Hepatocyte (in vitro differentiated cells): ENCODE measurements around the gene NPC1. TPM values are rescaled to one million over a fixed set of nuclear protein-coding genes. Genes with fewer than 3 reads are reported as not detected.
A peak's percentile ranks its signal among the peaks of the same experiment; 100 is the strongest.

Source experiments
- DNase-seq: peaks from one replicate; pipeline ENCODE4 v3.0.0-alpha.2; 2016; ENCODE audit warnings: low spot score
- H2AFZ ChIP-seq: fragments of 200-600 bp; sonication (generic); 2 replicates; pipeline ENCODE4 v1.6.0; 2016; ENCODE audit warnings: antibody characterized with exemption, mild to moderate bottlenecking
- H3K27ac ChIP-seq: fragments of 200-600 bp; sonication (generic); 2 replicates; pipeline ENCODE4 v1.5.1; 2016; ENCODE audit warnings: mild to moderate bottlenecking
- H3K27me3 ChIP-seq: fragments of 200-600 bp; sonication (generic); 2 replicates; pipeline ENCODE4 v1.6.1; 2016
- H3K36me3 ChIP-seq: fragments of 200-600 bp; sonication (generic); replicated peaks from 2 replicates; pipeline ENCODE4 v1.5.1; 2016; ENCODE audit warnings: low read depth; ENCODE audit not compliant: insufficient read depth
- H3K4me1 ChIP-seq: fragments of 200-600 bp; sonication (generic); 2 replicates; pipeline ENCODE4 v1.5.1; 2016; ENCODE audit warnings: mild to moderate bottlenecking, moderate library complexity; ENCODE audit not compliant: insufficient read depth
- H3K4me2 ChIP-seq: fragments of 200-600 bp; sonication (generic); 2 replicates; pipeline ENCODE4 v1.6.0; 2016
- H3K4me3 ChIP-seq: fragments of 200-600 bp; sonication (generic); 2 replicates; pipeline ENCODE4 v1.5.1; 2016; ENCODE audit warnings: mild to moderate bottlenecking
- H3K79me2 ChIP-seq: fragments of 200-600 bp; sonication (generic); 2 replicates; pipeline ENCODE4 v1.6.0; 2017; ENCODE audit warnings: mild to moderate bottlenecking
- H3K9me2 ChIP-seq: fragments of 200-600 bp; sonication (generic); replicated peaks from 2 replicates; pipeline ENCODE4 v1.6.0; 2017; ENCODE audit warnings: mild to moderate bottlenecking; ENCODE audit not compliant: insufficient read depth
- H3K9me3 ChIP-seq: fragments of 200-600 bp; sonication (generic); 2 replicates; pipeline ENCODE4 v1.5.1; 2016; ENCODE audit warnings: low read depth, mild to moderate bottlenecking
- H4K20me1 ChIP-seq: fragments of 200-600 bp; sonication (generic); 2 replicates; pipeline ENCODE4 v1.6.0; 2016; ENCODE audit warnings: mild to moderate bottlenecking; ENCODE audit not compliant: insufficient read depth, poor library complexity, severe bottlenecking
- CTCF ChIP-seq: fragments of 200-600 bp; sonication (generic); IDR thresholded peaks from 2 replicates; pipeline ENCODE4 v1.5.1; 2016; ENCODE audit warnings: antibody characterized with exemption, mild to moderate bottlenecking; ENCODE audit not compliant: poor library complexity
- EZH2 ChIP-seq: fragments of 200-600 bp; sonication (generic); IDR thresholded peaks from 2 replicates; pipeline ENCODE4 v1.6.1; 2016; ENCODE audit warnings: antibody characterized with exemption, mild to moderate bottlenecking, borderline replicate concordance
- EZH2phosphoT487 ChIP-seq: fragments of 200-600 bp; sonication (generic); IDR thresholded peaks from one replicate; pipeline ENCODE4 v1.6.1; 2018; ENCODE audit warnings: antibody characterized with exemption, mild to moderate bottlenecking, low read depth, moderate library complexity; ENCODE audit not compliant: unreplicated experiment, severe bottlenecking
- WGBS: methylation state at CpG from one replicate; pipeline ENCODE4 v1.1.6; 2016; ENCODE audit warnings: low lambda C conversion rate; ENCODE audit errors: missing lambda C conversion rate; 5-methylcytosine and 5-hydroxymethylcytosine counted together
- polyA plus RNA-seq: library from polyadenylated mRNA; unstranded; fragments of >200 nt; fragmentation: Nextera tagmentation; extraction: Ambion mirVana; gene quantifications from 2 replicates; pipeline ENCODE4 v1.2.1, GENCODE V29; 2016
- total RNA-seq: library from RNA; depleted of rRNA; stranded (reverse); fragments of >200 nt; gene quantifications from 2 replicates; pipeline ENCODE4 v1.2.3, GENCODE V29; 2014

The NPC1 gene
- total and polyA plus RNA-seq, 2 experiments from 2014 or later = 54.0 to 77.2 TPM

- Histone ChIP-seq H4K20me1 (no peaks in the 10 kb centered on the region), H3K36me3 (no peaks in the 10 kb centered on the region), H3K9me2 (no peaks in the 10 kb centered on the region), H3K4me2 (peak overlapping the region; percentile 87), H3K4me3 (peak overlapping the region; percentile 34), H3K4me1 (peaks cover 27% of the 10 kb centered on the region), H3K27me3 (peaks cover 7% of the 10 kb centered on the region), H2AFZ (peak overlapping the region; percentile 88), H3K79me2 (no peaks in the 10 kb centered on the region), H3K9me3 (no peaks in the 10 kb centered on the region), H3K27ac (peak overlapping the region; percentile 63)
- peak; percentile 54 for DNase-seq
- peak; percentile 27 for TF ChIP-seq CTCF
- TF ChIP-seq EZH2phosphoT487 = no peak
- WGBS = 32% methylated on average over 14 of the region's 18 CpGs
Measured at GRCh38 chr18:23618862-23619387, 32.6 kb upstream of the NPC1 start.

GRCh38 chr18:23617412-23618014, 31.2 kb upstream of the NPC1 start:
- 65% methylated on average over 4 of the region's 4 CpGs for WGBS
- peaks cover 7% of the 10 kb centered on the region for H3K27me3 ChIP-seq
- no peak overlapping the region for H3K4me3 ChIP-seq
- peaks cover 35% of the 10 kb centered on the region for H3K4me1 ChIP-seq
- H2AFZ ChIP-seq = no peak overlapping the region
- H3K27ac ChIP-seq = peak overlapping the region; percentile 63
- no peaks in the 10 kb centered on the region for H4K20me1 ChIP-seq
- H3K79me2 ChIP-seq = no peaks in the 10 kb centered on the region
- no peaks in the 10 kb centered on the region for H3K9me2 ChIP-seq
- H3K4me2 ChIP-seq = no peak overlapping the region
- no peaks in the 10 kb centered on the region for H3K9me3 ChIP-seq
- TF ChIP-seq EZH2phosphoT487 (no peak), CTCF (no peak), EZH2 (no peak)
- no peaks in the 10 kb centered on the region for H3K36me3 ChIP-seq
- DNase-seq = no peak

- Histone ChIP-seq H4K20me1 (no peaks in the 10 kb centered on the region), H3K4me2 (no peak overlapping the region), H3K9me3 (no peaks in the 10 kb centered on the region), H3K4me3 (no peak overlapping the region), H3K27me3 (peaks cover 7% of the 10 kb centered on the region), H3K4me1 (peaks cover 47% of the 10 kb centered on the region), H3K9me2 (no peaks in the 10 kb centered on the region), H3K79me2 (no peaks in the 10 kb centered on the region), H3K27ac (no peak overlapping the region), H3K36me3 (no peaks in the 10 kb centered on the region), H2AFZ (no peak overlapping the region)
- 78% methylated on average over 2 of the region's 2 CpGs for WGBS
- no peak for TF ChIP-seq EZH2phosphoT487
- DNase-seq = no peak
Measured at GRCh38 chr18:23616258-23616657, 30.0 kb upstream of the NPC1 start.

- Histone ChIP-seq H3K79me2 (no peaks in the 10 kb centered on the region), H3K4me3 (no peak overlapping the region), H3K36me3 (no peaks in the 10 kb centered on the region), H3K27me3 (peaks cover under 1% of the 10 kb centered on the region), H3K9me2 (no peaks in the 10 kb centered on the region), H3K4me2 (no peak overlapping the region), H3K4me1 (peaks cover 57% of the 10 kb centered on the region), H2AFZ (no peak overlapping the region), H3K27ac (no peak overlapping the region), H3K9me3 (no peaks in the 10 kb centered on the region), H4K20me1 (no peaks in the 10 kb centered on the region)
- TF ChIP-seq EZH2phosphoT487 (no peak), EZH2 (no peak)
- WGBS = 75% methylated on average over 3 of the region's 3 CpGs
- DNase-seq = no peak
Measured at GRCh38 chr18:23614891-23615290, 28.6 kb upstream of the NPC1 start.
